Skeletal muscle satellite cell (primary cell): Measurements from ENCODE around the gene RHBDL2.

Experiments
- H3K27me3 ChIP-seq: 2 replicates; pipeline ENCODE4 v1.7.0; 2013; ENCODE audit warnings: low read length; ENCODE audit not compliant: control insufficient read depth, insufficient read depth
- H3K36me3 ChIP-seq: 2 replicates; pipeline ENCODE4 v1.7.0; 2013; ENCODE audit warnings: mild to moderate bottlenecking, control low read depth, low read length; ENCODE audit not compliant: insufficient read depth
- H3K4me1 ChIP-seq: 2 replicates; pipeline ENCODE4 v1.7.0; 2013; ENCODE audit warnings: low read length; ENCODE audit not compliant: control insufficient read depth, insufficient read depth
- H3K4me2 ChIP-seq: 2 replicates; pipeline ENCODE4 v1.7.0; 2013; ENCODE audit warnings: mild to moderate bottlenecking, low read length
- H3K4me3 ChIP-seq: 2 replicates; pipeline ENCODE4 v1.7.0; 2013; ENCODE audit warnings: low read length
- H3K9ac ChIP-seq: 2 replicates; pipeline ENCODE4 v1.7.0; 2013; ENCODE audit warnings: mild to moderate bottlenecking, low read depth, low read length, moderate library complexity
- H3K9me3 ChIP-seq: replicated peaks from 2 replicates; pipeline ENCODE4 v1.7.0; 2013; ENCODE audit warnings: mild to moderate bottlenecking, control low read depth, low read length

Gene RHBDL2

DNA sequence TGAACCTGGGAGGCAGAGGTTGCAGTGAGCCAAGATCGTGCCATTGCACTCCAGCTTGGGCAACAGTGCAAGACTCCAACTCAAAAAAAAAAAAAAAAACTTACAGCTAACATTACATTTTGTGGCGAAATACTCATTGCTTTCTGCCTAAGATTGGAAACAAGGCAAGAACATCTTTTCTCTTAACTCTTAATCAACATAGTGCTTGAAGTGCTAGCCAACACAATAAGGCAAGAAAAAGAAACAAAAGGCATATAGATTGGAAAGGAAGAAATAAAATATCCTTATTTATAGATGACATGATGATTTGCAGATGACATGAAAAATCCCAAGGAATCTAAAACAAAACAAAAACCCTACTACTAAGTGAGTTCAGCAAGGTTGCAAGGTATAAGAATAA, 35.6 kb downstream of the RHBDL2 start:
- no peak overlapping the region for H3K4me2 ChIP-seq
- no peak overlapping the region for H3K9ac ChIP-seq
- no peaks in the 10 kb centered on the region for H3K9me3 ChIP-seq
- H3K4me1 ChIP-seq: no peaks in the 10 kb centered on the region
- no peaks in the 10 kb centered on the region for H3K27me3 ChIP-seq
- peaks cover 2% of the 10 kb centered on the region for H3K36me3 ChIP-seq
- H3K4me3 ChIP-seq: no peak overlapping the region

GRCh38 chr1:38899560-38899959, 42.1 kb downstream of the RHBDL2 start:
- no peaks in the 10 kb centered on the region for H3K9me3 ChIP-seq
- no peak overlapping the region for H3K4me2 ChIP-seq
- H3K4me3 ChIP-seq: no peak overlapping the region

DNA sequence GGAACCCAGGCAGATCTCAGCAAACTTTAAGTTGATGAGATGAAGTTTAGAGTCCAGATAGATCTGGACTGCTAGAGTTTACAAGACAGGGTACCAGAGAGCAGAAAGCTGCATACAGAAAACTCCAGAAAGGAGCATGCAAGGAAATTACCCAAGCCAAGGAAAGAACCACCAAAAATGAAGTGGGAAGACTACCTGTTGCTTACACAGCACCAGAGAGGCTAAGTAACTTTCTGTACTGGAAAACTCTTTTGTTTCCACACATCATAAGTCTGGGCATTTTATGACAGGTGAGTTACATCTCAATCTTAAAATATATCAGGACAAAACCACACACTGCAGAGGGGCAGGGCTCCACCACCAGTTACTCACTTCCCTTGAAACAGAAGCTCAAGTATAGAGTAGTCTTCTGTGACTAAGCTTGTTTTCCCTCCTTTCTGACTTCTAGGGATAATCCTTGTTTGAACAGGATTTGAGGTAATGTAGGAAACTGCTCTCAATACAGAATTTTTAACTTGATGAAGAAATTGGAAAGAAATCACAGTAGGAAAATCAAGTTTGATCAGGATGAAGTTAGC, 42.9 kb downstream of the RHBDL2 start:
- H3K4me3 ChIP-seq: no peak overlapping the region
- peaks cover 6% of the 10 kb centered on the region for H3K4me1 ChIP-seq
- no peak overlapping the region for H3K9ac ChIP-seq
- H3K4me2 ChIP-seq: no peak overlapping the region
- no peaks in the 10 kb centered on the region for H3K27me3 ChIP-seq
- H3K36me3 ChIP-seq: no peaks in the 10 kb centered on the region
- H3K9me3 ChIP-seq: no peaks in the 10 kb centered on the region

More at GRCh38 chr1:38899560-38899959, 42.1 kb downstream of the RHBDL2 start:
- Histone ChIP-seq H3K36me3 (no peaks in the 10 kb centered on the region), H3K4me1 (peaks cover 6% of the 10 kb centered on the region), H3K9ac (no peak overlapping the region), H3K27me3 (no peaks in the 10 kb centered on the region)

DNA sequence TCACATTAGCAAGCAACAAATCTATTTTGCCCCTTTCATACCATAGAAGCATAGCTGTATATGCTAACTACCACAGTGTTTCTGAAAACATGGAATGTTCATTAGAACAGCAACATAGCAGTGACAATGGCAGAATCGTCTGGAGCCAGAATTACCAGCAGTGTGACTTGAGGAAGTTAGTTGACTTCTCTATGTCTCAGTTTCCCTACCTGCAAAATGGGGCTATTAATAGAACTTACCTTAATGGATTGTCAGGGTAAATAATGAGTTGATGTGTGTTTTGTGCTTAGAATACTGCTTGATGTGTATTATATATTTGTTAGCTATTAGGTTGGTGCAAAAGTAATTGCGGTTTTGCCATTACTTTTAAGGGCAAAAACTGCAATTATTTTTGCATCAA, 45.5 kb downstream of the RHBDL2 start:
- Histone ChIP-seq H3K4me2 (no peak overlapping the region), H3K4me1 (peaks cover 6% of the 10 kb centered on the region), H3K4me3 (no peak overlapping the region), H3K9me3 (no peaks in the 10 kb centered on the region), H3K9ac (no peak overlapping the region), H3K27me3 (no peaks in the 10 kb centered on the region), H3K36me3 (no peaks in the 10 kb centered on the region)

DNA sequence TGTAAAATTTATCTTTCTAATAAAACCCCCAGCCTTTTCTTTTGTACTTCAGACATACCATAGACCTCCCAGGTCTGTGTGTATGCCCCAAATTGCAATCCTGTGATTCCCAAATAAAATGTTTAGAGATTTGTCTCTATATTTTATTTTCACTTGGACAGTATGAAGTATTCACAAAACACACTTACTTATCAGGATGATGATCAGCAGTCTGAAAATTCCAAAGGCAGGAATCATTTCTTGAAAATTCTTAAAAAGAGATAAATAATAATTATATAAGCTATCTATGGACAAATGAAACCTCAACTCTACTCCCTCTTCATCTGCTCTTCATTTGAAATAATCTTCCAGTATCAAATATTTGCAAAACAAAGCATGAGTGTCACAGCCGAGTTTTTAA, 48.7 kb downstream of the RHBDL2 start:
- Histone ChIP-seq H3K36me3 (no peaks in the 10 kb centered on the region), H3K4me3 (no peak overlapping the region), H3K4me1 (no peaks in the 10 kb centered on the region), H3K9me3 (no peaks in the 10 kb centered on the region), H3K9ac (no peak overlapping the region), H3K4me2 (no peak overlapping the region), H3K27me3 (no peaks in the 10 kb centered on the region)

- no peak overlapping the region for H3K4me2 ChIP-seq
- H3K27me3 ChIP-seq: no peaks in the 10 kb centered on the region
- H3K36me3 ChIP-seq: no peaks in the 10 kb centered on the region
- H3K4me3 ChIP-seq: no peak overlapping the region
- no peaks in the 10 kb centered on the region for H3K9me3 ChIP-seq
- H3K9ac ChIP-seq: no peak overlapping the region
- no peaks in the 10 kb centered on the region for H3K4me1 ChIP-seq
Observed at GRCh38 chr1:38891753-38892152, 49.9 kb downstream of the RHBDL2 start.

- H3K4me2 ChIP-seq: no peak overlapping the region
- H3K9ac ChIP-seq: no peak overlapping the region
- H3K36me3 ChIP-seq: no peaks in the 10 kb centered on the region
Observed at GRCh38 chr1:38889589-38889988, 52.0 kb downstream of the RHBDL2 start.

DNA sequence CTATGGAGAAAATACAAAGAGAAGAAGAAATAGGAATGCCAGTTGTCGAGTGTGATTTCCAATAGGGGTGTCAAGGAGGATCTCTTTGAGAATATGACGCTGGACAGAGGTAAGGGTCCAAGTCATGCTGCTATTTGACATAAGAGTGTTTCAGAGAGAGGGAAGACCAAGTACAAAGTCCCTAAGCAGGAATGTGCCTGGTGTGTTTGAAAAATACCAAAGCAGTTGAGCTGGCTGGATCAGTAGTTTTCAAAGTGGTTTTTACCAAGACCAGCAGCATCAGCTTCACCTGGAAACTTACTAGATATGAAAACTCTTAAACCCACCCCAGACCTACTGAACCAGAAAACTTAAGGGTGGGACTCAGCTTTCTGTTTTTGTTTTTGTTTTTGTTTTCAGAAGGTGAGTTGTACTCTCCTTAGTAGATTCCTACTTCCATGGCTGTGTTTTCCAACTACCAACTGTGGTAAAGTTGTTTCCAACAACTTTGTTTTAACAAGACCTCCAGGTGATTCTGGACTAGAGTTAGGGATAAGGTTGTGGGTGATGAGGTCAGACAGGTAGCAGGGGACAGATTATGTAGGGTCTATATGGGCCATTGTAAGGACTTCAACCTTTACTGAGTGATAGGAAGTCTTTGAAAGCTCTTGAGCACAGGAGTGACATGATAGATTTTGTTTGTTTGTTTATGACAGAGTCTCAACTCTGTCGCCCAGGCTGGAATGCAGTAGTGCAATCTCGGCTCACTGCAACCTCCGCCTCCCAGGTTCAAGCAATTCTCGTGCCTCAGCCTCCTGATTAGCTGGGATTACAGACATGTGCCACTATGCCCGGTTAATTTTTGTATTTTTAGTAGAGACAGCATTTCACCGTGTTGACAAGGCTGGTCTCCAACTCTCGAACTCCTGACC, 53.0 kb downstream of the RHBDL2 start:
- H3K9me3 ChIP-seq: no peaks in the 10 kb centered on the region
- no peak overlapping the region for H3K9ac ChIP-seq
- no peak overlapping the region for H3K4me3 ChIP-seq
- no peak overlapping the region for H3K4me2 ChIP-seq
- no peaks in the 10 kb centered on the region for H3K27me3 ChIP-seq
- H3K36me3 ChIP-seq: no peaks in the 10 kb centered on the region
- H3K4me1 ChIP-seq: no peaks in the 10 kb centered on the region

More at GRCh38 chr1:38889589-38889988, 52.0 kb downstream of the RHBDL2 start:
- no peaks in the 10 kb centered on the region for H3K27me3 ChIP-seq
- no peaks in the 10 kb centered on the region for H3K9me3 ChIP-seq
- H3K4me1 ChIP-seq: no peaks in the 10 kb centered on the region
- no peak overlapping the region for H3K4me3 ChIP-seq

- Histone ChIP-seq H3K9ac (no peak overlapping the region), H3K36me3 (no peaks in the 10 kb centered on the region), H3K4me2 (no peak overlapping the region)
Observed at GRCh38 chr1:38885092-38885491, 56.5 kb downstream of the RHBDL2 start.

DNA sequence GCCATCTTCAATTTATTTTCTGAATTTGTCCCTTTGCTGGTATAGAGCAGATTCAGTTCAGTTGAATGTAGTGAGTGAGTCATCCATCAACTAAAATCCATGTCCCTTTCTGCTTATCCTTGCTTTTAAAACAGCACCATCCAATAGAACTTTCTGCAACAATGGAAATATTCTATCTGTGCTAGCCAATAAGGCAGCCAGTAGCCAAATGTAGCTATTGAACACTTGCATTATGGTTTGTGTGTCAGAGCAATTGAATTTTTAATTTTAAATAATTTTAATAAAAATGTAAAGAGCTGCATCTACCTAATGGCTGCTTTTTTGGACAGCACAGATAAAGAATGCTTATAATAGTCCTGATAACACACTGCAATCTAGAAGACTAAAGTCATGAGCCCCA, 60.1 kb downstream of the RHBDL2 start, which contains the start of gene GJA9:
GJA9 (minus strand) TSS at position 101 of the 400 bp plus-strand sequence. CDS start 5,489 bp downstream, outside the sequence.
- Histone ChIP-seq H3K4me2 (no peak within 1 kb of the TSS), H3K4me3 (no peak within 1 kb of the TSS), H3K4me1 (no peaks in the 10 kb centered on the region), H3K27me3 (no peaks in the 10 kb centered on the region), H3K9me3 (no peaks in the 10 kb centered on the region), H3K36me3 (no peaks in the 10 kb centered on the region), H3K9ac (no peak within 1 kb of the TSS)

More at GRCh38 chr1:38885092-38885491, 56.5 kb downstream of the RHBDL2 start:
- Histone ChIP-seq H3K4me3 (no peak overlapping the region), H3K9me3 (no peaks in the 10 kb centered on the region), H3K27me3 (no peaks in the 10 kb centered on the region), H3K4me1 (no peaks in the 10 kb centered on the region)

GRCh38 chr1:38875811-38876210, 65.8 kb downstream of the RHBDL2 start:
- H3K4me2 ChIP-seq: no peak overlapping the region
- H3K9me3 ChIP-seq: no peaks in the 10 kb centered on the region
- no peaks in the 10 kb centered on the region for H3K36me3 ChIP-seq
- H3K9ac ChIP-seq: no peak overlapping the region
- H3K4me1 ChIP-seq: peaks cover 11% of the 10 kb centered on the region
- H3K27me3 ChIP-seq: no peaks in the 10 kb centered on the region
- H3K4me3 ChIP-seq: no peak overlapping the region
